ENCODE results near the gene RAB14. TPM values are rescaled to one million over a fixed set of nuclear protein-coding genes. Genes with fewer than 3 reads are reported as not detected.

The RAB14 gene
- total RNA-seq, 1 experiment from 2014 or later: 30.4 TPM

DNA sequence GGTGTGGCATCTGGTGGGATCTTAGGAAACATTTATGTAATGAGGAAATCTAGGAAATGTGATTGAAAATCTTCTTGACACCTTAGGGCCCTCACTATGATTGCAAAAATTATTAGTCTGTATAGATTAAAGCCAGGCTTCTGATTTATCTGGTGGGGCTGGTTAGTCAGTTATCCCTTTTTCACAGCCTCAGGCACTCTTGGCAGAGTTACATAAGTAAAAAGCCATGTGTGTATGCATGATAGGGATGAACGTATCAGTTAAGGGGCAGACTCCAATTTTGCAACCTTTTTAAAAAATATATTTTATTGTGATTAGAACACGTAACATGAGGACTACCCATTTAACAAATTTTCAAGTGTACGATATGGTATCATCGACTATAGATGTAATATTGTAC lies 30.6 kb upstream of the RAB14 start:
- 0 out of 2 replicates have a peak, but pooled peaks cover 2% of the 10 kb centered on the region for H3K36me3 ChIP-seq
- H3K27me3 ChIP-seq (replicated peaks): no peaks in the 10 kb centered on the region
- DNase-seq (ENCODE audit: low read depth in 1 of 2, low spot score in 2 of 2): no peak
- H3K9me3 ChIP-seq (replicated peaks): no peaks in the 10 kb centered on the region
- no peak overlapping the region for H3K4me3 ChIP-seq
- H3K27ac ChIP-seq: no peak overlapping the region
- H3K4me1 ChIP-seq (replicated peaks): peaks cover 18% of the 10 kb centered on the region

DNA sequence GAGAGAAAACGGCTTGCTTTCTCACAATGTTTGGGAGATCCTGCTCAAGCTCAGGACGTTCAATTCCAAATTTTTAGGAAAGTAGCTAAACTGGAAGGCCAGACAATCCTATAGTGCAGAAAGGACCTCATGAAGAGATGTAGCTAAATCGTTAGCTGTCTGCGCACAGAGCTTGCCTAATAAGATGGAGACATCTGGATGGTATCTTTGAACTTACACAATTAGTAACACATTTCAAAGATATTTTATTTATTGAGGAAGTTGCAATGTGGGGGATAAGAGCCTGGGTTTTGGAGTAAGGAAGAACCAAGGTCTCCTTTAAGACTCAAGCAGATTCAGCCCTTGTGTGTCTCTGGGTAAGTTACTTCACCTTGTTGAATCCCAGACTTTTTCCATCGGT lies 28.6 kb upstream of the RAB14 start:
- H3K4me3 ChIP-seq: no peak overlapping the region
- H3K27ac ChIP-seq: no peak overlapping the region
- no peaks in the 10 kb centered on the region for H3K9me3 ChIP-seq (replicated peaks)
- H3K27me3 ChIP-seq (replicated peaks): no peaks in the 10 kb centered on the region
- peaks cover 24% of the 10 kb centered on the region for H3K4me1 ChIP-seq (replicated peaks)
- DNase-seq (ENCODE audit: low read depth in 1 of 2, low spot score in 2 of 2): no peak
- H3K36me3 ChIP-seq: 0 out of 2 replicates have a peak, but pooled peaks cover 2% of the 10 kb centered on the region

GRCh38 chr9:121227862-121228261 lies 26.2 kb upstream of the RAB14 start:
- no peaks in the 10 kb centered on the region for H3K36me3 ChIP-seq
- no peaks in the 10 kb centered on the region for H3K27me3 ChIP-seq (replicated peaks)
- 0 out of 2 replicates have a peak, but pooled peaks cover 6% of the 10 kb centered on the region for H3K4me1 ChIP-seq (replicated peaks)
- H3K9me3 ChIP-seq (replicated peaks): no peaks in the 10 kb centered on the region
- no peak overlapping the region for H3K27ac ChIP-seq
- H3K4me3 ChIP-seq: no peak overlapping the region
- DNase-seq (ENCODE audit: low read depth in 1 of 2, low spot score in 2 of 2): no peak

- no peaks in the 10 kb centered on the region for H3K36me3 ChIP-seq
- no peak overlapping the region for H3K27ac ChIP-seq
- no peak overlapping the region for H3K4me3 ChIP-seq
- DNase-seq (ENCODE audit: low read depth in 1 of 2, low spot score in 2 of 2): no peak
- H3K27me3 ChIP-seq (replicated peaks): no peaks in the 10 kb centered on the region
- H3K4me1 ChIP-seq (replicated peaks): 0 out of 2 replicates have a peak, but pooled peaks cover 6% of the 10 kb centered on the region
- H3K9me3 ChIP-seq (replicated peaks): no peaks in the 10 kb centered on the region
Observed at GRCh38 chr9:121226175-121226574, 24.5 kb upstream of the RAB14 start.

GRCh38 chr9:121225240-121225639 lies 23.6 kb upstream of the RAB14 start:
- DNase-seq (ENCODE audit: low read depth in 1 of 2, low spot score in 2 of 2): no peak
- H3K27ac ChIP-seq: no peak overlapping the region
- no peaks in the 10 kb centered on the region for H3K36me3 ChIP-seq
- no peaks in the 10 kb centered on the region for H3K27me3 ChIP-seq (replicated peaks)
- H3K4me1 ChIP-seq (replicated peaks): 0 out of 2 replicates have a peak, but pooled peaks cover 6% of the 10 kb centered on the region
- no peak overlapping the region for H3K4me3 ChIP-seq
- H3K9me3 ChIP-seq (replicated peaks): no peaks in the 10 kb centered on the region

DNA sequence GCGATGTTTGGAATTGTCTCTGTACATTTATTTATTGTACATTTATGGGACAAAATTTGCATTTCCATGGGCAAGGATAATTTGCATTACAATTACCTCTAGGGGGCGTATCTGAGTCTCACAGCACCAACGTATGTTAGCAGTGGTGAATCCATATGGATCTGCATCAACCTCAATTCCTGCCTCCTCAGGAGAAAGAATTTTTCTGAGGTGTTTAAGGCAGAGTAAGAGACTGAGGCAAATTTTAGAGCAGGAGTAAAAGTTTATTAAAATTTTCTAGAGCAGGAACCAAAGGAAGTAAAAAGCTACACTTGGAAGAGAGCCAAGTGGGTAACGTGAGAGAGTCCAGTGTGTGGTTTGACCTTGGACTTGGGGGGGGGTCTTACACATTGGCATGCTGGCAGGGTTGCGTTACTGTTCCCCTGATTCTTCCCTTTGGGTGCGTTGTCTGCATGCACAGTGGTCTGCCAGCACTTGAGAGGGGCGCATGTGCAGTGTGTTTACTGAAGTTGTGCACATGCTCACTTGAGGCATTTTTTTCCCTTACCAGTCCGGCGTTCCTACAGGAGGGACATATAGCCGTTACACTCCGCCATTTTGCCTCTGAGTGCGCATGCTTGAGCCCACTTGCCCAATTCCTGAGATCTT lies 21.0 kb upstream of the RAB14 start:
- Histone ChIP-seq H3K4me1 (replicated peaks) (peaks cover 10% of the 10 kb centered on the region; the same call in 1 of the 2 replicates), H3K36me3 (no peaks in the 10 kb centered on the region), H3K27ac (no peak overlapping the region), H3K9me3 (replicated peaks) (no peaks in the 10 kb centered on the region), H3K4me3 (no peak overlapping the region), H3K27me3 (replicated peaks) (no peaks in the 10 kb centered on the region)
- DNase-seq (ENCODE audit: low read depth in 1 of 2, low spot score in 2 of 2): peak in 1 of 2 experiments; percentile 28

GRCh38 chr9:121221664-121222055 lies 20.0 kb upstream of the RAB14 start:
- no peak overlapping the region for H3K4me3 ChIP-seq
- no peaks in the 10 kb centered on the region for H3K9me3 ChIP-seq (replicated peaks)
- H3K27ac ChIP-seq: no peak overlapping the region
- DNase-seq (ENCODE audit: low read depth in 1 of 2, low spot score in 2 of 2): no peak
- H3K4me1 ChIP-seq (replicated peaks): peaks cover 10% of the 10 kb centered on the region; the same call in 1 of the 2 replicates
- H3K36me3 ChIP-seq: no peaks in the 10 kb centered on the region
- H3K27me3 ChIP-seq (replicated peaks): no peaks in the 10 kb centered on the region

GRCh38 chr9:121220996-121221663 lies 19.5 kb upstream of the RAB14 start:
- no peaks in the 10 kb centered on the region for H3K36me3 ChIP-seq
- no peak for DNase-seq (ENCODE audit: low read depth in 1 of 2, low spot score in 2 of 2)
- no peaks in the 10 kb centered on the region for H3K9me3 ChIP-seq (replicated peaks)
- no peak overlapping the region for H3K27ac ChIP-seq
- no peak overlapping the region for H3K4me3 ChIP-seq
- no peaks in the 10 kb centered on the region for H3K27me3 ChIP-seq (replicated peaks)
- peaks cover 8% of the 10 kb centered on the region; the same call in 1 of the 2 replicates for H3K4me1 ChIP-seq (replicated peaks)

DNA sequence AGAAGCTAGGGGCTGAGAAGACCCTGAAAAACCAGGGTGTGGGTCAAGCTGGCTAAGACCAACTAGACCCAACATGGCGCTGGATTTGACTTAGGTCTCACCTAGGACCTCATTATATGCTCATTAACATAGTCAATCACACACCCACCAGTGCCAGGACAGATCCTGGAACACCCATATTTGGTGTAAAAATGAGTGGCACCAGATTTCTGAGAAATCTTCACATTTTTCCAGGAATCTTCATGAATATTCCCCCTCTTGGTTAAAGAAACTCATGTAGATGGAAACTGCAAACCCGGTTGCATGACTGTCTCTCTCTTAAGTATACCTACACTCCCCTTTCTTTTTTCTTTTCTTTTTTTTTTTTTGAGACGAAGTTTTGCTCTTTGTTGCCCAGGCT lies 17.9 kb upstream of the RAB14 start:
- Histone ChIP-seq H3K27me3 (replicated peaks) (no peaks in the 10 kb centered on the region), H3K4me3 (no peak overlapping the region), H3K4me1 (replicated peaks) (peaks cover 4% of the 10 kb centered on the region; the same call in 1 of the 2 replicates), H3K27ac (no peak overlapping the region), H3K9me3 (replicated peaks) (no peaks in the 10 kb centered on the region), H3K36me3 (no peaks in the 10 kb centered on the region)
- DNase-seq (ENCODE audit: low read depth in 1 of 2, low spot score in 2 of 2): no peak

GRCh38 chr9:121218357-121219027 lies 16.8 kb upstream of the RAB14 start:
- H3K27ac ChIP-seq: no peak overlapping the region
- H3K9me3 ChIP-seq (replicated peaks): no peaks in the 10 kb centered on the region
- H3K36me3 ChIP-seq: no peaks in the 10 kb centered on the region
- H3K4me3 ChIP-seq: no peak overlapping the region
- H3K4me1 ChIP-seq (replicated peaks): peaks cover 9% of the 10 kb centered on the region
- no peaks in the 10 kb centered on the region for H3K27me3 ChIP-seq (replicated peaks)
- no peak for DNase-seq (ENCODE audit: low read depth in 1 of 2, low spot score in 2 of 2)

GRCh38 chr9:121217609-121218292 lies 16.1 kb upstream of the RAB14 start:
- Histone ChIP-seq H3K27ac (no peak overlapping the region), H3K36me3 (no peaks in the 10 kb centered on the region), H3K27me3 (replicated peaks) (no peaks in the 10 kb centered on the region), H3K4me1 (replicated peaks) (peaks cover 16% of the 10 kb centered on the region), H3K9me3 (replicated peaks) (no peaks in the 10 kb centered on the region), H3K4me3 (no peak overlapping the region)
- no peak for DNase-seq (ENCODE audit: low read depth in 1 of 2, low spot score in 2 of 2)

DNA sequence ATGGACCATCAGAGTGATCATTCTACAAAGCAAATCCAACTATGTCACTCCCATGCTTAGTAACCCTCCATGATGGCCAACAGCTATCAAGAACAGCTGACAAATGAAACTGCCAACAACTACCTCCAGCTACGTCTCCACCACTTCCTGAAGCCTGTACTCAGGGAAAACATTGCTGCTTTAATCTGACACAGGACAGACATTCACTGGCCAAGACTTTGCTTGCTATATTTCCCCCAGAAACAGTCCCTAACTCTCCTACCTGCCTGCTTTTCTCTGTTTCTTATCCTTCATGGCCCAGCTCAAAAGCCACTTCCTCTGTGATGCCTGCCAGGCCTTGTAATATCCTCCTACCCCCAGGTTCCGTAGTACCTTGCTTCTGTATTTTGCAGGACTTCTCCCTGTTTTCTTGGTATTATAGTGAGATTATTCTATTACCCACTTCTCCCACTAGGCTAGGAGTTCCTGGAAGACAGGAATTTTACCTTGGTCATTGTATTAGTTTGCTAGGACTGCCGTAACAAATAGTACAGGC lies 14.7 kb upstream of the RAB14 start:
- no peaks in the 10 kb centered on the region for H3K36me3 ChIP-seq
- no peak for DNase-seq (ENCODE audit: low read depth in 1 of 2, low spot score in 2 of 2)
- H3K4me1 ChIP-seq (replicated peaks): peaks cover 20% of the 10 kb centered on the region
- H3K27me3 ChIP-seq (replicated peaks): no peaks in the 10 kb centered on the region
- H3K27ac ChIP-seq: no peak overlapping the region
- H3K4me3 ChIP-seq: no peak overlapping the region
- no peaks in the 10 kb centered on the region for H3K9me3 ChIP-seq (replicated peaks)

- no peaks in the 10 kb centered on the region for H3K36me3 ChIP-seq
- H3K4me1 ChIP-seq (replicated peaks): peaks cover 32% of the 10 kb centered on the region
- no peak overlapping the region for H3K4me3 ChIP-seq
- H3K9me3 ChIP-seq (replicated peaks): no peaks in the 10 kb centered on the region
- DNase-seq (ENCODE audit: low read depth in 1 of 2, low spot score in 2 of 2): no peak
- no peaks in the 10 kb centered on the region for H3K27me3 ChIP-seq (replicated peaks)
- H3K27ac ChIP-seq: no peak overlapping the region
Observed at GRCh38 chr9:121214005-121214404, 12.3 kb upstream of the RAB14 start.

Measured in SJSA1 (cell line).